Activated T-cell treated with anti-CD3 and anti-CD28 coated beads for 4 hours (primary cell): Measurements from ENCODE around the gene CRYGB.

Source experiments
- DNase-seq: peaks from one replicate; pipeline ENCODE4 v3.0.0-alpha.2; 2020

CRYGB gene, protein sequence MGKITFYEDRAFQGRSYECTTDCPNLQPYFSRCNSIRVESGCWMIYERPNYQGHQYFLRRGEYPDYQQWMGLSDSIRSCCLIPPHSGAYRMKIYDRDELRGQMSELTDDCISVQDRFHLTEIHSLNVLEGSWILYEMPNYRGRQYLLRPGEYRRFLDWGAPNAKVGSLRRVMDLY

DNA sequence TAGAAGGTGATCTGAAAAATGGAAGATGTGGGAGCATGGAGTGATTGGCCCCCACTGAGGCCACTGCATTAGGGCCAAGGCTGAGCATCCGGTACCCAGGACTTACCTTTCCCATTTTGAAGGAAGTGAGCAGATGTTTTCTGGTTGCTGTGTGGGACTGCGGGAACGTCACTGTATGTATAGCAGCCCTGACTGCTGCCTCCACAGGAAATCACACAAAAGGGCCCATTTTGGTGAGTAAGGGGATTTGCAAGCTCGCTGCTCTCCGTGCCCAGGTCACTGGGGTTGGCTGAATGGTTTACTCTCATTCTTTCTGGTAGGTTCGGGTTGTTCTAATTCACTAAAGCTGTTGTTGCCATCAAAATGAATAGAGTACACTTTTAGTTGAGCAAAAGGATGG, at the start of gene CRYGB:
TSS of gene CRYGB (minus strand) at position 153 of the 400 bp plus-strand sequence. CDS start at position 115, 38 bp downstream.
- no peak for DNase-seq

DNA sequence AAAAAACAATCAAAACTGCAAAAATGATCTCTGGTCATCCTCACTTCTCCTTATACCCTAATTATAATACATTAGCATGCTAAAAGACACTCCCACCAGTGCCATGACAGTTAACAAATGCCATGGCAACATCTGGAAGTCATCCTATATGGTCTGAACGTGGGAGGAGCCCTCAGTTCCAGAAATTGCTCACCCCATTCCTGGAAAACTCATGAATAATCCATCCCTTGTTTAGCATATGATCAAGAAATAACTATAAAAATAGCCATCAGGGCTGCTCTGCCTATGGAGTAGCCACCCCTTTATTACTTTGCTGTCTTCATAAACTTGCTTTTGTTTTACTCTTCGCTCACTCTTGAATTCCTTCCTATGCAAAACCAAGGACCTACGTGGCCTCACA, 49.6 kb upstream of the CRYGB start:
- no peak for DNase-seq

DNA sequence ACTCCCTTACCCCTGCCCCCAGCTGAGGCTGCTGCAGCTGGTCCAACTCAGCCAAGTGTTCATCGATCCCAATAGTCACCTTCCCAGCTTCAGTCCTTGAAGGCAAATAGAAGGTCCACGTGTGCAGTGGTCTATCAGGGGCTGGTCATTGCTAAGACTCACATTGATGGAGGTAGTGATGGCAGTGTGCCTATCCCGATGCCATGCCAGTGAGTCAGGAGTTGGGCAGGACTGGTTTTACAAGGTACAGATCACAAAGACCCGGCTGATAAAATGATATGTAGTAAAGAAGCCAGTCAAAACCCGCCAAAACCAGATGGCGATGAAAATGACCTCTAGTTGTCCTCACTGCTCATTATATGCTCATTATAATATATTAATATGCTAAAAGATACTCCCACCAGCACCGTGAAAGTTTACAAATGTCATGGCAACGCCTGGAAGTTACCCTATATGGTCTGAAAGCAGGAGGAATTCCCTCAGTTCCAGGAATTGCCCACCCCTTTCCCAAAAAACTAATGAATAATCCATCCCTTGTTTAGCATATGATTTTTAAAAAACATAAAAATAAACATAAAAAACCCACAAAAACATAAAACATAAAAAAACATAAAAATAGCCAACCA, 46.8 kb upstream of the CRYGB start:
- DNase-seq, result no peak

DNA sequence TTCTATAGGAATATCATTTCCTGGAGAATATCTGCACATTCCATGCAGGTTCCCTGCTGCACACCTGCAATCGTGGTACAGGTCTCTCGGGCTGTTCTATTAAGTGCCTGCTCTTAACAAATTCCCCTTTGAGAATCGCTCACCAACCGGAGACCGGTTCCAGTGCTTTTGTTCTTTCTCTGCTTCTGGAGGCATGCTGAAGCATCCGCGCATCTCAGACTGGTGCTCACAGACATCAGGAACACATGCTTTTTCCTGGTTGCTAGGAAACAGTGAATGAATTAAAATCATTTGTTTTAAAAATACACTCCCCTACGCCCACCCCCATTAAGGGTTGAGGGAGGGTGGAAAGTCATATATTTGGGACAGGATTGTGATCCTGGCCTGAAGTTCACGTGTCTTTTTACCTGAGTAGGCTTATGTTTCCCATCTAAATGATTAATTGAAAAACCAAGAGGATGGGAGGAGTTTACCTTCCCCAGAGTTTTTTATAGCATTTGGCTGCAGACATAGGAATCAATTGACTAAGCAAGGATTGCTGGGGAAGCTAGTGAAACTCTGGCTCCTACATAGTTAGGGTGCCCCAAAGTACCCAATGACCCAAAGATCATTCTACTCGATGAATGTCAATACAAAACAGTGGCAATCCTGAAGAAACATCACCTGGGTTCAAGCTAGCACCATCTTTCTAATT, 44.0 kb upstream of the CRYGB start, which contains the start of gene C2orf80:
TSS of gene C2orf80 (minus strand) at position 221 of the 694 bp plus-strand sequence. CDS start 3,044 bp downstream, outside the sequence.
- no peak for DNase-seq

DNA sequence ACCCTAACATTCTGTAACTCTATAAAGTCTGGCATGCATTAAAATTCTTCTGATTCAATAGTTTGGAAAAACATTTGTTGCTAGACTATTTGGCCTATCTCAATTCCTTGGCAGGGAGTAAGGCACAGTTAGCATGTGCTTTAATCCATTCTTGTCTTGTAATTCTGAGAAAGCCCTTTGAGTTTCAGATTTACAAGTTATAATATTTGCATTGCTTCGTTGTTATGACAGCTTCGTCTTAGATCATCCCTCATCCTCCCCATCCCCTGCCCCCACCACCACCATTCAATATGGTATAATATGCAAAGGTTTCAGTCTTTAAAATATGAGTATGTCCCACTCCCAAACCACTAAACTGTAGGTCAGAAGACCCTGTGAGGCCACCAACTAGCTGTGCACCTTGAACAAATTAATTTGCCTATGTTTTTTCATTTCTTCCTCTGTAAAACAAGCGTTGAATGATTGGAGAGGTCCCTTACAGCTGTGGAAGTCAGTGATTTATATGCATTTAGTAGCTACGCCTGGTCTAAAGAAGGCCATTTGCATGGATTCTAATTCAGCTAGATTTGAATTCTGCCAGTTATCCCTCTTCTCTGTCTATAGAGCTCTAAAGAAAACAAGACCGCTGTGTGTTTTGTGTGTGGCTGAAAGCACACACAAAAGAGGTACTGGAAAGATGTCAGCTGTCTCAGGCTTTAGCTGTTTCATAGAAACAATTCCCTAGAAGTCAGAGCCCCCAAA, 43.3 kb upstream of the CRYGB start:
- DNase-seq, result no peak

DNA sequence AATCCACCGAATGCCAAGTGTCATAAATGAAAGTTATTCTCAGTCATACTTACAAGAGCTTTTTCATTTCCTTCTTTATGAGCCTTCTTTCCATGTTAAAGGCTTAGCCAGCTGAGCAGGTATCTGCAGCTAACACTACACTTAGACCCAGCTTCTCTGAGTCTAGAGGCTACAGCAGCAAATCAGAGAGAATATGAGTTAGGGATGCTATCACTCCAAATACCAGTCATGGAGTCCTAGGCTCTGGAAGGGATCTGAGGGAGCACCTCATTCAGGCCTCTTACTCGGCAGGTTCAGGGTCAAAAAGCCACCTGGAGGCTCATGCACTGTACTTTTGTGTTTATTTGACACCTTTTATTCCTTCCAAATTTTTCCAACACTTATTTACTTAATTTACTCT, 40.9 kb upstream of the CRYGB start:
- DNase-seq, result no peak

DNA sequence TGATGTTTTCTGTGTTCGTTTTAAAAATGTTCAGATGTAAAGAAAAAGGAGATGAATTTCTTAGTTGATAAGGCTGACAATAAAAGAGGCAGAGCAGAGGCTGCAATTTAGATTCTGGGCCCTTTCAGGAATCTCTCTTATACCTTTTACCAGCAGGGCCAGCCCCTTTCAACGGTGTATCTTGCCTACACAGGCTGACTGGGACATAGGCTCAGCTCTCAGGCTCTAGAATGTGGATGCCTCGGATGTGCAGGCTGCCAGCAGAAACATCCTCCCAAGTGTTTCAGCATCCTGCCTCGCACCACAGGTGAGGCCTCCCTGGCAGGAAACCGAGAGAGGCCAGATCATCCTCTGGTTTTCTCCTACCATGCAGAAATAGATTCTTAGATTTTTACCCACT, 40.5 kb upstream of the CRYGB start:
- no peak for DNase-seq

DNA sequence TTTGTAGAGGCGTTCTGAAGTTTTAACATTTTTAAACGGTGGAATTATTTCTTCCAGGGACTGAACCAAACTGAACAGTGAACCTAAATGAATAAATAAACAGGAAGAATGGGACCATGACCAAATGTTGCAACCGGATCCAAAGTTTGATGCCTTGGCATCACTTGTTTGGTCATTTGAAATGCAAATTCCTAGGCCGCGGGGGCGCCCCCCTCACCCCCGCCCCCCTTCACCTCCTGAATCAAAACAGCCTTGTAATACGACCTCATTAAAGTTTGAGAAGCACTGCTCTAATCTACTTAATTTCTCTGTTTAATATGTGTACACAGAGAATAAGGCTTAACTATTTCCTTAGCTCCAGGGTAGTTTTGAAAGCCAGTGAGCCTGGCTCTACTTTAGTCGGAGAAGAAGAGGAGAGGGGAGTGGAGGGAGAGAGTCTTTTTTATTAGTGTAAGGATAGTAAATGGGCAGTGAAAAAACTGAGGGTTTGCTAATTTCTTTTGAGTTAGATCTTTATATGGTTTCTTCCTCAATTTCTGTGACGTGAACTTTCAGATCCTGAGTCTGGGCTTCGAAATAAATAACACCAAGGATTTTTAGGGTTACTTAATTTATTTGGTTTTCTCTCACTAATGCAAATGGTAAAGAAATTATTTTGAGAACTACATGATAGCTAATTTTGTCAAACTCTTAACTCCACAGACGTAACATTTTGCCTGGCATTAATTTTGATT, 38.2 kb upstream of the CRYGB start:
- no peak for DNase-seq

DNA sequence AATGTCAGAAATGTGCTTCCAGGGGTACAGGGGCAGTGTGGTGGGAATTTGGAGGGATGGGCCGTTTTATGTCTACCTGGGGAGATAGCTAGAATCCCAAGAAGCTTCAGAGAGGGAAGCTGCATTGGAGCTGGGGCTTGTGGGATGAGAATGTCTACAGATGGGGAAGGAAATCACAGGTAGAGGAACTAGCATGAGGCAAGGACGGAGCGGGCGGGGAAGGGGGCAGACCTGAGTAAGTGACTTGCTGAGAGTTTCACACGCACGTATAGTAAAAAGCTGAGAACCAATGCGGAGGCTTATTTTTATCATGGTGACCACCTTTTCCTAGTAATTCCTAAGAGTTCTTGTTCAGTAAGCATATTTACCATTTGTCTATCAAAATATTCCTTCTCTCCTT, 37.6 kb upstream of the CRYGB start:
- DNase-seq, result no peak

DNA sequence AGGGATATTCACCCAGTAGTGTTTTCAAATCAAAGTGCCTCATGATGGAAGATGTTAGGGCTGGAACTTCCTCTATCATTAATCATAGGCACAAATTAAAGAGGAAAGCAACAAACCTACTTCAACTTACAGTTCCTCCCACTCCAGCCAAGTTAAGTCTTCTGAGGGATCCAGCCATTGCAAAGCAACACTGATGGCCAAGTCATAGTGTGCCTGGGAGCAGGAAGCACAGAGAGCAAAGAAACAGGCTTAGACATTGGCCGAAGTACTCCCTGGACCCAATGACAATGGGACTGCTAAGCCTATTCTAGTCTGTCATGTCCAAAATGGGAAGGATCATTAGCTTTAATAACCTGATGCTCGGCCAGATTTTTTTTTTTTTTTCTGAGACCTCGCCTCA, 36.9 kb upstream of the CRYGB start:
- no peak for DNase-seq

DNA sequence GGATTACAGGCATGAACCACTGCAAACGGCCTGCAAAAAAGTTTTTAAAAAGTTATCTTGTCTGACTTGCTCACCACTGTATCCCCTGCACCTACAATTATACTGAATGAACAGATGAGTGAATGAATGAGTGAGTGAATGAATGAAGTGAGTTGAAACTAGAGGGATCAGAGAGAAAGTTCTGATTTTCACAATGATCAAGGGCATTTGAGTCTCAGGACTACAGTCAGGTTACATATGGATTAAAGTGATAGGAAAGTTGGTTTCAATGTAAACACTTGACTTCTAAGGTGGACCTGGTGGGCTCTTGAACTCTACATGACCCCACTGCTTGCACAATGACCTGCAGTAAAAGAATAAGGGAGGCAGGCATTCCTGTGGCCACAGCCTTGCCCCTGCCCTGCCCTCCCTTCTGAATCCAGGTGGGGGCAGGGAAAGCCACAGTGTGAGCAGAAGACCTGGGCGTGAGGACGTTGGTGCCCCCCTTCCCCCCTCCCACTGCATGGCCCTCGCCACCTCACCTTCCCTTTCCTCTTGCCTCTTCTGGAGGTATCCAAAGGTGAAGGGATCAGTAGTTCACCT, 33.2 kb upstream of the CRYGB start:
- no peak for DNase-seq

DNA sequence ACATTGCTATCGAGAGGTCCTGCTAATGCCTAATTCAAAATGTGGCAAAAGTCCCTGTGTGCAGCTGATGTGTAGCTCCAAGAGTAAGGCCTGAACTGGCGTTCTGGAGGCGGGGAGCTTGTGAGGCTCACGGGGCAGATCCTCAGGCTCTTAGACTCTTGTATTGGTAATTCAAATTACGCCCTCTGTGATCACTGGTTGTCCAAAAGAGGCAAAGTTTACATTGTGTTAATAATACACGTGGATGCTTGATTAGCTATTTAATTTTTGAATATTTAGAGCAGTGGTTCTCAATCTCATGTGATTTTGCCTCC, 29.8 kb upstream of the CRYGB start:
- no peak for DNase-seq

DNA sequence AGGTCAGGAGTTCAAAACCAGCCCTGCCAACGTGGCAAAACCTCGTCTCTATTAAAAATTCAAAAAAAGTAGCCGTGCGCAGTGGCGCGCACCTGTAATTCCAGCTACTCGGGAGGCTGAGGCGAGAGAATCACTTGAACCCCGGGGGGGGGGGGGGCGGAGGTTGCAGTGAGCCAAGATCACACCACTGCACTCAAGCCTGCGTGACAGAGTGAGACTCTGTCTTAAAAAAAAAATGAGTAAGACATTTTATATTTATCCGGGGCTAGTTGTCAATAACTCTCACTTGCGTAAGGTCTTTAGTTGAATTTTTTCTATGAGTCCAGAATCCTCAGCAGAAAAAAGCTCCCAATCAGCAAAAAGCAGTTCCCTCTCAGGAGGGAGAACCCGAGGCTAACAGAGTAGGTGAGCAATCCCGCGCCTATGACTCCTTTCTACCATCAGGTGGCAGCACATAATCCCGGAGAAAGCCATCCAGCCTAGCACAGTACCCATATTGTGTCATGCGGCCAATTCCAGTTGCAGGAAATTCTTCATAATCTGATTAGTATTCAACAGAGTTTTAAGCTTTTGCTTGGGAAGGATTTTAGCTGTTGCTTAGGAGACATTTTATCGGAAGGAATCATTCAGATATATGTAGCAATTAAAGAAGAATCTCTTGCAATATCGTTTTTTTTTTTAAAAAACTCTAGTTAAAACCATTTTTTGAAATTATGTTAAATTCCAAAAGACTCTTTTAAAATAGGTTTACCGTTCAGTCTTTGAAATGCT, 29.3 kb upstream of the CRYGB start:
- DNase-seq, result peak; percentile 50

DNA sequence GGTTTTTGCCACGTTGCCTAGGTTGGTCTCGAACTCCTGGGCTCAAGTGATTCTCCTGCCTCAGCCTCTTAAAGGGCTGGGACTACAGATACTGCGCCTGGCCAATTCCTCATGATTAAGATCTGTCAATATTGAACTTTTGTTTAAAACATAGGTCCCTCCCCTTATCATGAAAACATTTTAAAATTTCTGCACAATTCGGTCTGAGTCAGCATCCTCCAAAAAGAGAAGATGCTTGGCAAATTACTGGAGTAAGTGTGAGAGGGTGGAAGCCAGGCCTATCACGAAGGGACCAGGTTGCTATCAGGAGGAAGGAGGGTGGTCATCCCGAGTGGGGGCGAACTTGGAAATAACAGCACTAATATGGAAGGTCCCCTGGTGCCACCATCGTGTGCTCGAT, 28.2 kb upstream of the CRYGB start:
- DNase-seq, result no peak

DNA sequence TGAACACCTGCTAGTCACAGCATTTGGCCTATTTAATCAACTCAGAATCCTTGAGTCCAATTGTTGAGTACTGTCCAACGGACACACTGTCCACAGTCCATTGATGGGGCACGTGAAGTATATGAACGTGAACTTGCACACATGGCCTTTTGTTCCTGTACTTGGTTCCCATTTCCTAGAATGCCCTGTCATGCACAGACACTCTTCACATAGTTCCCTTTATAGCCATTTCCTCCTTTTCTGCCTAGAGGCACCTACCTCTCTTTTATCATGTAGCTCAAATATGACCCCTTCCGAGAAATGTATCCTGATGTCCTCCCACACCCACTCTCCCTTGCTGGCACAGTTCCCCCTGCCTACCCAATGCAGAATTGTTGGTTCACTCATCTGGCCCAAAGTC, 26.2 kb upstream of the CRYGB start:
- DNase-seq, result no peak

DNA sequence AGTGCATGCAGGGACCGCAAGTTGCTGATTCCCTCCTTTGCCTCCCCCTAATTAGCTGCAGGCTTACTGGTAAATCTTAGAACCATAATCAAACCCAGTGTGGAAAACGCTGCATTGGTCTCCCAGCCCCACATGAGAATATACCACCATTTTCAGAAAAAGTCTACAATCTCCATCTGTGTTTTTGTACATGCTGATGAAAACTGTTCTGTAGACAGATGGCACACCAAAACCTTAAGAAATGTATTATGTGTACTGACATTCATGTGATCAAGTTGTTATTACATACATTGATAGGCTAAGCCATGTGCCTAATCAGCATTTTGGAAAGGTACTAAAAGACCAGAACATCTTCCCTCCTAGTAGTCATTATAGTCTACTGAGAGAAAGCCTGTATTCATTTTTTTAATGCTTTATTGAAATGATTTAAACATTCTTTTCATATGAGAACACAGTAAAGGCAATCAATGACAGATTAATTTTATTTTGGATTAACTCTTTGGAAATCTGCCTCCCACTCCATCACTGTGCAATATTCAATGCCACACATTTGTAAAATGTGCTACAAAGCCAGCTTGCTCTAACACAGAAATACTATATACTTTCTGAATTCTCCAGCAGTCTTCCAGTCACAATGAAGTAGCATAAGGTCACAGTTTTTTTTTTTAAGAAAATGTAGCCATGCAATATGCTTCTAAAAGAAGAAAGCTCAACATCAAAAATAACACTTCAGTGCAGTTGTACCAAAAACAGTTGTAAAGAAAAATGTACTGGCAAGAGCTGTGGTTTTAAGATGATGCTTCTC, 19.2 kb upstream of the CRYGB start:
- no peak for DNase-seq

DNA sequence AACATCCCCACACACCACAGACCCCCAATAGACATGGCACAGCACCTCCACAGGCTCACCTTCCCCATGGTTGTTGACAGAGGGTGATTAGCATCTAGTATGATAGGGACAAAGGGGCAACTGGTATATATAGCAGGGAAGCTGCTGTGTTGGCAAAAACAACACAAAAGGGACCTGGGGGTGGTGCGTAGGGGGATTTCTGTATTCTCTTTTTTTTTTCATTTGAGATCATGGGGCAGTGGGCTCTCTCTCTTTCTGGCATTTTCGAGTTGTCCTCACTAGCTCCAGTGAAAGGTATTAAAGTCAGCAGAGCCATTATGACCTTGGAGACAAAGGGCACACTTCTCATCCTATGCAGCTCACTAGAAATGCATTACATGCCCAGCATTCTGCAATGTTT, 17.5 kb upstream of the CRYGB start, which contains the start of gene CRYGA:
TSS of gene CRYGA (minus strand) at position 101 of the 400 bp plus-strand sequence. CDS start at position 68, 33 bp downstream.
- DNase-seq, result no peak

DNA sequence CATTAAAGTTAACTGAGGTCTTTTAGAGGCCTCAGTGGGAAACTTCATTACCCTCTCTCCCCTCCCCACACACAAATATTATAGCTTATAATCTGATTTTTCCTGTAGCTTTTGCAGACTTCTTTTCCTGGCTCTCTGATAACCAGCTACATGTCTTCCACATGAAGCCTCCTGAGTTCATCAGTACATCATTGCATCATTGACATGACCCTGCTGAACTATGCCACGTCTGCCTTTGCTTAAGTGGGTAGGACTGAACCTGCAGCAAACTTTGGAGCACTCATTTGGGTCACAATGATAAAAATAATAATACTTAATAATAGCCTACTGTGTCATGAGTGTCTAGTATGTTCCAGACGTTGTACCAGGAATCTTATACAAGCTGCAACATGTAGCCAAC, 10.5 kb upstream of the CRYGB start:
- DNase-seq, result no peak

DNA sequence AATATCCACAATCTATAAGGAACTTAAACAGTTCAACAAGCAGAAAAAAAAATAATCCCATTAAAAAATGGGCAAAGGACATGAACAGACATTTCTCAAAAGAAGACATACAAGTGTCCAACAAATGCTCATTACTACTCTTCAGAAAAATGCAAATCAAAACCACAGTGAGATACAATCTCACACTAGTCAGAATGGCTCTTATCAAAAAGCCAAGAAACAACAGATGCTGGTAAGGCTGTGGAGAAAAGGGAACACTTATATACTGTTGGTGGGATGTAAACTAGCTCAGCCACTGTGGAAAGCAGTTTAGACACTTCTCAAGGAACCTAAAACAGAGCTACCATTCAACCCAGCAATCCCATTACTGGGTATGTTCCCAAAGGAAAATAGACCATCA, 7.2 kb upstream of the CRYGB start:
- DNase-seq, result no peak

DNA sequence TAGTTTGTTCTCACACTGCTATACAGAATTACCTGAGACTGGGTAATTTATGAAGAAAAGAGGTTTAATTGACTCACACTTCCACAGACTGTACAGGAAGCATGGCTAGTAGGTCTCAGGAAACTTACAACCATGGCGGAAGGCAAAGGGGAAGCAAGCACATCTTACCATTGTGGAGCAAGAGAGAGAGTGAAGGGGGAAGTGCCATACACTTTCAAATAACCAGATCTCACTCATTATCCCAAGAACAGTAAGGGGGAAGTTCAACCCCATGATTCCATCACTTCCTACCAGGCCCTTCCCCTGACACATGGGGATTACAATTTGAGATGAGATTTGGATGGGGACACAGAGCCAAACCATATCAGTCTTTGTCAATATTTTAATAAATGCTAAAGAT, 5.0 kb upstream of the CRYGB start:
- DNase-seq, result no peak

DNA sequence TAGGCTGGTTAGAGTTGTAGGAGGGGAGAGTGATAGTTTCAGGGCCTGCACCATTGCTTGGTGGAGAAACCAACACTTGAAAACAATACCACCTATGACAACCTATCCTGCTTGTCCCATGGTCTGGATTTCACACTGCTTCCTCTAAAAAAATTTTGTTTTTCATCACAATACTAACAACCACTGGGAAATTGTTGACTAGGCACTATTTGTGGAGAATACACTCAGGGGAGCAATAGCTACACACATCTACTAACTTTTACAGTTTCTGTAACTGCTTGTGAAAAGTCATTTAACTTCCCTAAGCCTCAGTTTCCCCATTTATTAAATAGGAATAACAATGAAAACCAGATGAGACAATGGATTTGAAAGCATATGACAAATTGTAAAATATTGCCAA, 4.1 kb upstream of the CRYGB start:
- no peak for DNase-seq
